ENCODE data around the gene SHQ1.
"Not testable (repeated sequence)": the region's sequence is repeated elsewhere in the genome, so short reads cannot be mapped to it uniquely, and the experiment has no call there.

DNA sequence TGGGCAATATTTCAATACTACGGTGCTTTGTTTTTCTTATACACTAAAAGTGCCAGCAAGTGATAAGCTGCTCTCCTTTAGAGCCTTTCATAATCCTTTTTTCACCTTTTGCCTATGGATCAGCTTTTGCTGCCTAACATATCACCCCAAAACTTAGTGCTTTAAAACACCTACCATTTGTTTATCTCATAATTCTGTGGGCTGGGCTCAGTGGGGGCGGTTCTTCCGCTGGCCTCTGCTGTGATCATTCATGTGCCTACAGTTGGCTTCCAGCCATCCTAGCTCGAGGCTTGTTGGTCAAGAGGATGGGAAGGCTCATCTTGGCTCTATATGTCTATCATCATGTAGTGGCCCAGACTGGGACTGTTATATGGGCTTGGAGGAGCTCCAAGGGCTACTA lies 113.2 kb downstream of the SHQ1 start:
- TF ChIP-seq, protein P1, sequence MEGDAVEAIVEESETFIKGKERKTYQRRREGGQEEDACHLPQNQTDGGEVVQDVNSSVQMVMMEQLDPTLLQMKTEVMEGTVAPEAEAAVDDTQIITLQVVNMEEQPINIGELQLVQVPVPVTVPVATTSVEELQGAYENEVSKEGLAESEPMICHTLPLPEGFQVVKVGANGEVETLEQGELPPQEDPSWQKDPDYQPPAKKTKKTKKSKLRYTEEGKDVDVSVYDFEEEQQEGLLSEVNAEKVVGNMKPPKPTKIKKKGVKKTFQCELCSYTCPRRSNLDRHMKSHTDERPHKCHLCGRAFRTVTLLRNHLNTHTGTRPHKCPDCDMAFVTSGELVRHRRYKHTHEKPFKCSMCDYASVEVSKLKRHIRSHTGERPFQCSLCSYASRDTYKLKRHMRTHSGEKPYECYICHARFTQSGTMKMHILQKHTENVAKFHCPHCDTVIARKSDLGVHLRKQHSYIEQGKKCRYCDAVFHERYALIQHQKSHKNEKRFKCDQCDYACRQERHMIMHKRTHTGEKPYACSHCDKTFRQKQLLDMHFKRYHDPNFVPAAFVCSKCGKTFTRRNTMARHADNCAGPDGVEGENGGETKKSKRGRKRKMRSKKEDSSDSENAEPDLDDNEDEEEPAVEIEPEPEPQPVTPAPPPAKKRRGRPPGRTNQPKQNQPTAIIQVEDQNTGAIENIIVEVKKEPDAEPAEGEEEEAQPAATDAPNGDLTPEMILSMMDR (IDR thresholded peaks at IDR 0.05; ENCODE audit: insufficient read depth, low read length) = not testable (repeated sequence)
- not testable (repeated sequence) for TF ChIP-seq POLR2AphosphoS5 (IDR thresholded peaks at IDR 0.05; ENCODE audit: low read depth); SPI1 (IDR thresholded peaks at IDR 0.05; ENCODE audit: borderline replicate concordance, low read depth); GABPA (IDR thresholded peaks at IDR 0.05; ENCODE audit: low read depth)
- TF ChIP-seq, protein P2, sequence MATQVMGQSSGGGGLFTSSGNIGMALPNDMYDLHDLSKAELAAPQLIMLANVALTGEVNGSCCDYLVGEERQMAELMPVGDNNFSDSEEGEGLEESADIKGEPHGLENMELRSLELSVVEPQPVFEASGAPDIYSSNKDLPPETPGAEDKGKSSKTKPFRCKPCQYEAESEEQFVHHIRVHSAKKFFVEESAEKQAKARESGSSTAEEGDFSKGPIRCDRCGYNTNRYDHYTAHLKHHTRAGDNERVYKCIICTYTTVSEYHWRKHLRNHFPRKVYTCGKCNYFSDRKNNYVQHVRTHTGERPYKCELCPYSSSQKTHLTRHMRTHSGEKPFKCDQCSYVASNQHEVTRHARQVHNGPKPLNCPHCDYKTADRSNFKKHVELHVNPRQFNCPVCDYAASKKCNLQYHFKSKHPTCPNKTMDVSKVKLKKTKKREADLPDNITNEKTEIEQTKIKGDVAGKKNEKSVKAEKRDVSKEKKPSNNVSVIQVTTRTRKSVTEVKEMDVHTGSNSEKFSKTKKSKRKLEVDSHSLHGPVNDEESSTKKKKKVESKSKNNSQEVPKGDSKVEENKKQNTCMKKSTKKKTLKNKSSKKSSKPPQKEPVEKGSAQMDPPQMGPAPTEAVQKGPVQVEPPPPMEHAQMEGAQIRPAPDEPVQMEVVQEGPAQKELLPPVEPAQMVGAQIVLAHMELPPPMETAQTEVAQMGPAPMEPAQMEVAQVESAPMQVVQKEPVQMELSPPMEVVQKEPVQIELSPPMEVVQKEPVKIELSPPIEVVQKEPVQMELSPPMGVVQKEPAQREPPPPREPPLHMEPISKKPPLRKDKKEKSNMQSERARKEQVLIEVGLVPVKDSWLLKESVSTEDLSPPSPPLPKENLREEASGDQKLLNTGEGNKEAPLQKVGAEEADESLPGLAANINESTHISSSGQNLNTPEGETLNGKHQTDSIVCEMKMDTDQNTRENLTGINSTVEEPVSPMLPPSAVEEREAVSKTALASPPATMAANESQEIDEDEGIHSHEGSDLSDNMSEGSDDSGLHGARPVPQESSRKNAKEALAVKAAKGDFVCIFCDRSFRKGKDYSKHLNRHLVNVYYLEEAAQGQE (IDR thresholded peaks at IDR 0.05; ENCODE audit: insufficient replicate concordance, low read depth) = not testable (repeated sequence)
